Measurements from ENCODE around the gene NMT2. TPM values are rescaled to one million over a fixed set of nuclear protein-coding genes. Genes with fewer than 3 reads are reported as not detected.

NMT2 gene
- total RNA-seq, 1 experiment from 2014 or later, result 26.1 TPM

- POLR2A ChIA-PET, result no interaction called here
- CTCF ChIA-PET, result no interaction called here
- H3K9me2 ChIP-seq (ENCODE audit: insufficient read depth), result no peaks in the 10 kb centered on the region
- H4K20me1 ChIP-seq (ENCODE audit: insufficient read depth), result no peaks in the 10 kb centered on the region
- no peak for ATAC-seq
- H3K9me3 ChIP-seq (ENCODE audit: control insufficient read depth in 1 of 2, insufficient read depth in 1 of 2, low read depth in 1 of 2, low read length in 2 of 2), result no peaks in the 10 kb centered on the region
- no TSS peak for BruUV-seq (replicated peaks)
- H3K27me3 ChIP-seq (ENCODE audit: insufficient read depth, low read length), result no peaks in the 10 kb centered on the region
- H3K4me3 ChIP-seq (replicated peaks in 1 of 2; ENCODE audit: low read depth in 1 of 2, low read length in 2 of 2), result no peak overlapping the region
- DNase-seq (ENCODE audit: low read depth, low spot score), result no peak
- H3K9ac ChIP-seq (ENCODE audit: low read length), result no peak overlapping the region
- RAD21 ChIA-PET (ENCODE audit: low non-redundant PET in 1 of 2, low total read pairs in 2 of 2, uncharacterized antibody in 2 of 2, unreplicated experiment in 2 of 2), result no interaction called here
- TF ChIP-seq SP1 (IDR thresholded peaks at IDR 0.05; ENCODE audit: low read depth), result no peak
- TF ChIP-seq YY1 (IDR thresholded peaks at IDR 0.05; ENCODE audit: extremely low read depth, insufficient replicate concordance, low read depth, low read length), result no peak
- TF ChIP-seq POLR2A (IDR thresholded peaks at IDR 0.05; ENCODE audit: borderline replicate concordance, extremely low read depth, insufficient read depth, insufficient read length), result no peak
- no peak for TF ChIP-seq FOSL1 (IDR thresholded peaks at IDR 0.05; ENCODE audit: low read depth)
- TF ChIP-seq SIN3A (IDR thresholded peaks at IDR 0.05; ENCODE audit: low read depth), result no peak
- TF ChIP-seq CBX3 (IDR thresholded peaks at IDR 0.05; ENCODE audit: low read depth), result no peak
- no peak for TF ChIP-seq TCF7L2 (IDR thresholded peaks at IDR 0.05; ENCODE audit: borderline replicate concordance, extremely low read depth, insufficient read depth, insufficient read length)
- no peak for TF ChIP-seq CTCF (IDR thresholded peaks at IDR 0.05 in 2 of 3, conservative IDR thresholded peaks at IDR 0.05 in 1 of 3; ENCODE audit: borderline replicate concordance in 1 of 3, insufficient read depth in 1 of 3, low read depth in 2 of 3, low read length in 2 of 3)
- no peak for TF ChIP-seq EGR1 (IDR thresholded peaks at IDR 0.05; ENCODE audit: low read depth)
- no peak for TF ChIP-seq POLR2AphosphoS5 (IDR thresholded peaks at IDR 0.05; ENCODE audit: low read depth, low read length)
- TF ChIP-seq ELF1 (IDR thresholded peaks at IDR 0.05; ENCODE audit: borderline replicate concordance, low read depth), result no peak
- no peak for TF ChIP-seq EZH2 (IDR thresholded peaks at IDR 0.05)
- no peak for TF ChIP-seq JUND (IDR thresholded peaks at IDR 0.05)
- no peak for TF ChIP-seq ATF3 (IDR thresholded peaks at IDR 0.05)
- no peak for TF ChIP-seq ZBTB33 (IDR thresholded peaks at IDR 0.05; ENCODE audit: extremely low read depth, insufficient replicate concordance, low read length)
- no peak for TF ChIP-seq RAD21 (IDR thresholded peaks at IDR 0.05; ENCODE audit: low read depth)
- no peak overlapping the region for H3K4me2 ChIP-seq (ENCODE audit: low read length)
- H2AFZ ChIP-seq (ENCODE audit: low read depth, low read length, poor library complexity, severe bottlenecking), result no peak overlapping the region
- intact Hi-C loops (cut with micrococcal nuclease), result no loop called here
- H3K27ac ChIP-seq (ENCODE audit: low read depth, low read length), result no peak overlapping the region
- peaks cover 92% of the 10 kb centered on the region for H3K79me2 ChIP-seq (ENCODE audit: insufficient read depth, low read length)
- no peaks in the 10 kb centered on the region for H3K36me3 ChIP-seq (ENCODE audit: control insufficient read depth in 1 of 2, insufficient read depth in 2 of 2, low read length in 2 of 2)
- peaks cover 23 to 27% of the 10 kb centered on the region in 2 experiments for H3K4me1 ChIP-seq (ENCODE audit: control insufficient read depth in 1 of 2, insufficient read depth in 2 of 2, low read length in 2 of 2)
These were observed 5.2 kb downstream of the NMT2 start for GRCh38 chr10:15163253-15163828.
